Gastrocnemius medialis (tissue), 4 donors: Measurements from ENCODE around the gene TCAP. TPM values are rescaled to one million over a fixed set of nuclear protein-coding genes. Genes with fewer than 3 reads are reported as not detected.

Source experiments
- ATAC-seq, 2 donors: fragments of 150-250 bp; one replicate each; pipeline ENCODE4 v1.9.1; 2016
- DNase-seq, 2 donors: peaks; one replicate each; pipeline ENCODE4 v3.0.0-alpha.2; 2019
- H3K27ac ChIP-seq, 4 donors: fragments of 200-600 bp; sonication (generic); 1 replicate in 1 of 4; 2 replicates in 3 of 4; pipeline ENCODE4 v1.5.1; 2016 to 2018; ENCODE audit warnings: mild to moderate bottlenecking in 2 of 4, moderate library complexity in 1 of 4
- H3K27me3 ChIP-seq, 3 donors: fragments of 200-600 bp; sonication (generic) in 2 of 3; 1 replicate in 1 of 3; 2 replicates in 2 of 3; pipeline versions ENCODE4 v1.5.1 to v1.6.0; 2016 to 2019; ENCODE audit warnings: mild to moderate bottlenecking in 1 of 3, moderate library complexity in 1 of 3
- H3K36me3 ChIP-seq, 2 donors: fragments of 200-600 bp; sonication (generic) in 1 of 2; one replicate each; pipeline ENCODE4 v1.5.1; 2017 to 2018
- H3K4me1 ChIP-seq, 2 donors: fragments of 200-600 bp; sonication (generic) in 1 of 2; one replicate each; pipeline ENCODE4 v1.5.1; 2016 to 2017; ENCODE audit warnings: mild to moderate bottlenecking in 2 of 2
- H3K4me3 ChIP-seq, 4 donors: fragments of 200-600 bp; sonication (generic) in 3 of 4; 1 replicate in 1 of 4; 2 replicates in 3 of 4; pipeline ENCODE4 v1.5.1; 2016 to 2019; ENCODE audit warnings: mild to moderate bottlenecking in 2 of 4
- H3K9me3 ChIP-seq, 3 donors: fragments of 200-600 bp; sonication (generic) in 2 of 3; 1 replicate in 1 of 3; 2 replicates in 2 of 3; pipeline ENCODE4 v1.5.1; 2016 to 2019
- CTCF ChIP-seq, 5 experiments: fragments of 450-650 bp in 3 of 5; fragments of 200-600 bp in 2 of 5; sonication (generic) in 2 of 5; IDR thresholded peaks in 4 of 5; conservative IDR thresholded peaks in 1 of 5; 1 replicate in 4 of 5; 2 replicates in 1 of 5; pipeline ENCODE4 v1.5.1; 2016 to 2019; ENCODE audit warnings: antibody characterized with exemption in 5 of 5, mild to moderate bottlenecking in 3 of 5, moderate library complexity in 3 of 5
- POLR2A ChIP-seq, 2 donors: fragments of 450-650 bp; IDR thresholded peaks; one replicate each; pipeline ENCODE4 v1.6.1; 2017; ENCODE audit warnings: antibody characterized with exemption in 2 of 2, mild to moderate bottlenecking in 2 of 2, moderate library complexity in 2 of 2
- in situ Hi-C, 4 donors: fragments of 200-750 bp; cut with MboI; loops; one replicate each; pipeline versions ENCODE4 v1.15.0 to v1.8.0; 2017; ENCODE audit warnings: low sequenced_read_pairs in 4 of 4
- intact Hi-C: fragments of 100-400 bp; cut with DNase I; formaldehyde crosslinking; loops from one replicate; pipeline ENCODE4 v1.15.1; 2023; ENCODE audit warnings: low total_unique reads
- total RNA-seq, 4 donors: library from RNA; depleted of rRNA; stranded (reverse); fragments of >200 nt; gene quantifications; one replicate each; pipeline versions ENCODE4 v1.1.0 to v1.2.3, GENCODE V29; 2016

Gene TCAP
- total RNA-seq, 4 donors from 2014 or later = 1,768 to 3,088 (median 2,493) TPM

GRCh38 chr17:39639566-39640458, 25.3 kb upstream of the TCAP start:
- Histone ChIP-seq H3K36me3 (no peaks in the 10 kb centered on the region), H3K9me3 (no peaks in the 10 kb centered on the region), H3K27ac (no peak overlapping the region), H3K27me3 (no peaks in the 10 kb centered on the region), H3K4me1 (peaks cover 50% of the 10 kb centered on the region in 2 donors), H3K4me3 (no peak overlapping the region)
- no peak for DNase-seq
- in situ Hi-C loops = no loop called here
- TF ChIP-seq POLR2A (IDR thresholded peaks at IDR 0.05) = no peak
- no peak for TF ChIP-seq CTCF (IDR thresholded peaks at IDR 0.05 in 4 of 5, conservative IDR thresholded peaks at IDR 0.05 in 1 of 5)
- intact Hi-C loops = loop anchor here (5.0 kb wide), 1 partner anchor 112 kb away; no protein-coding TSS in a partner anchor
- ATAC-seq = no peak

- ATAC-seq (no peak), DNase-seq (no peak)
- Histone ChIP-seq H3K4me3 (no peak overlapping the region), H3K27me3 (no peaks in the 10 kb centered on the region), H3K4me1 (peaks cover 50% of the 10 kb centered on the region in 2 donors), H3K27ac (no peak overlapping the region), H3K9me3 (no peaks in the 10 kb centered on the region), H3K36me3 (no peaks in the 10 kb centered on the region)
- intact Hi-C loops = no loop called here
- in situ Hi-C loops = no loop called here
- TF ChIP-seq CTCF (IDR thresholded peaks at IDR 0.05 in 4 of 5, conservative IDR thresholded peaks at IDR 0.05 in 1 of 5) = no peak
- no peak for TF ChIP-seq POLR2A (IDR thresholded peaks at IDR 0.05)
Measured at GRCh38 chr17:39640591-39641031, 24.5 kb upstream of the TCAP start.

- no peaks in the 10 kb centered on the region for H3K36me3 ChIP-seq
- H3K4me3 ChIP-seq = no peak overlapping the region
- H3K4me1 ChIP-seq = peaks cover 46 to 50% of the 10 kb centered on the region in 2 donors
- intact Hi-C loops = no loop called here
- H3K9me3 ChIP-seq = no peaks in the 10 kb centered on the region
- in situ Hi-C loops = no loop called here
- no peak for DNase-seq
- H3K27me3 ChIP-seq = no peaks in the 10 kb centered on the region
- no peak for TF ChIP-seq CTCF (IDR thresholded peaks at IDR 0.05 in 4 of 5, conservative IDR thresholded peaks at IDR 0.05 in 1 of 5)
- TF ChIP-seq POLR2A (IDR thresholded peaks at IDR 0.05) = no peak
- ATAC-seq = no peak
- H3K27ac ChIP-seq = no peak overlapping the region
Measured at GRCh38 chr17:39641097-39641496, 24.1 kb upstream of the TCAP start.

- no peak overlapping the region for H3K27ac ChIP-seq
- peaks cover 41 to 43% of the 10 kb centered on the region in 2 donors for H3K4me1 ChIP-seq
- H3K36me3 ChIP-seq = no peaks in the 10 kb centered on the region
- DNase-seq = no peak
- in situ Hi-C loops (no loop called here), intact Hi-C loops (no loop called here)
- no peak overlapping the region for H3K4me3 ChIP-seq
- no peak for ATAC-seq
- H3K9me3 ChIP-seq = no peaks in the 10 kb centered on the region
- TF ChIP-seq POLR2A (IDR thresholded peaks at IDR 0.05) (no peak), CTCF (IDR thresholded peaks at IDR 0.05 in 4 of 5, conservative IDR thresholded peaks at IDR 0.05 in 1 of 5) (no peak)
- no peaks in the 10 kb centered on the region for H3K27me3 ChIP-seq
Measured at GRCh38 chr17:39641883-39642282, 23.3 kb upstream of the TCAP start.
